ENCODE results near the gene TMED6. TPM values are rescaled to one million over a fixed set of nuclear protein-coding genes. Genes with fewer than 3 reads are reported as not detected.
"Not testable (repeated sequence)": the region's sequence is repeated elsewhere in the genome, so short reads cannot be mapped to it uniquely, and the experiment has no call there.

Gene TMED6
- total and polyA plus RNA-seq, 4 donors, result 0.84 to 1.1 TPM; not detected in 2

DNA sequence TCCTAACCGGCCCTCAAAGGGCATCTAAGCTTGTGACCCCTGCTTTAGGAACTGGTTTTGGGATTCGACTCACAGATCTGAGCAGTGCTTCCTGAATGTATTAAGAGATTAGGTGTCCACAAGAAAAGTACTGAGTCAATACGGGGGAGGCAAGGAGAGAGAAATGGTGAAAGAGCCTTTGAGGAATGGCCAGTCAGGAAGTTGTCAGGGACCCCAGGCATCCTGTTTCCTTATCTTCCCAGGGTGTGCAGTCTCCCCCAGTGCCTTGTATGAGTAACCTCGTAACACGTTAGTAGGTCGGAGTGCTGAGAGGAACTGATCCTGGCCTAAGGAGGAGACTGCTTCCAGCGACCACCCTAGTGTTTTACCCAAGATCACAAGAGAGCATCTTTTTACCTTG is 16.4 kb upstream of the TMED6 start:
- DNase-seq (no peak), ATAC-seq (ENCODE audit: low FRiP score) (no peak)
- intact Hi-C loops (cut with DNase I), result no loop called here
- no peaks in the 10 kb centered on the region for H3K9me3 ChIP-seq (ENCODE audit: control insufficient read depth, low read length)
- H3K4me3 ChIP-seq (ENCODE audit: low read length in 2 of 2), result no peak overlapping the region
- 78 to 84% methylated on average over 7 of the region's 7 CpGs for WGBS, 2 donors
- H3K27me3 ChIP-seq (ENCODE audit: control insufficient read depth in 1 of 2, insufficient read depth in 2 of 2, low read length in 1 of 2), result no peaks in the 10 kb centered on the region
- no peaks in the 10 kb centered on the region for H3K4me1 ChIP-seq (ENCODE audit: control insufficient read depth in 1 of 2, insufficient read depth in 2 of 2, low read length in 2 of 2)
- no peak overlapping the region for H3K27ac ChIP-seq (ENCODE audit: low read depth in 1 of 2, low read length in 2 of 2)
- peaks cover 10 to 13% of the 10 kb centered on the region in 2 donors for H3K36me3 ChIP-seq (ENCODE audit: control insufficient read depth in 1 of 2, insufficient read depth in 2 of 2, low read length in 1 of 2)

DNA sequence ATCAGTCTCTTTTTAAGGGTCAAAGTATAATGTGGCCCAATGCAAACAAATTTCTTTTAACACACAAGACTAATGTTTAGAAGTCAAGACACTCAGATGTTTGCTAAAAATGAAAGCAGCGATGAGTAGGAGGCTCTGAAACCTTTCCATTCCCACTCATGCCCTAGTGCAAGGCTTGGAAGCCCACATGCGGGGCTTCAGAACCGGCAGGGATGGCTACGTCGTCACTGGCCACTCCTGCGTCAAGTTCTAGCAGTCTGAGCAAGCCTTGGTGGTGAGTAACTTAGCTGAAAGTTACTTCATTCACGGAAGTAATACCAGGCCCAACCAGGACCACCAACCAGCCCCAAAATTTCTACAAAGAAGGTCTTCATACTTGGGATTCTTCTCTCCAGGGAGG is 14.8 kb upstream of the TMED6 start:
- intact Hi-C loops (cut with DNase I), result no loop called here
- H3K4me1 ChIP-seq (ENCODE audit: control insufficient read depth in 1 of 2, insufficient read depth in 2 of 2, low read length in 2 of 2), result no peaks in the 10 kb centered on the region
- no peaks in the 10 kb centered on the region for H3K27me3 ChIP-seq (ENCODE audit: control insufficient read depth in 1 of 2, insufficient read depth in 2 of 2, low read length in 1 of 2)
- no peak overlapping the region for H3K27ac ChIP-seq (ENCODE audit: low read depth in 1 of 2, low read length in 2 of 2)
- DNase-seq (no peak), ATAC-seq (ENCODE audit: low FRiP score) (no peak)
- 88 to 89% methylated on average over 7 of the region's 7 CpGs for WGBS, 2 donors
- H3K4me3 ChIP-seq (ENCODE audit: low read length in 2 of 2), result no peak overlapping the region
- no peaks in the 10 kb centered on the region for H3K9me3 ChIP-seq (ENCODE audit: control insufficient read depth, low read length)
- peaks cover 10 to 11% of the 10 kb centered on the region in 2 donors for H3K36me3 ChIP-seq (ENCODE audit: control insufficient read depth in 1 of 2, insufficient read depth in 2 of 2, low read length in 1 of 2)

DNA sequence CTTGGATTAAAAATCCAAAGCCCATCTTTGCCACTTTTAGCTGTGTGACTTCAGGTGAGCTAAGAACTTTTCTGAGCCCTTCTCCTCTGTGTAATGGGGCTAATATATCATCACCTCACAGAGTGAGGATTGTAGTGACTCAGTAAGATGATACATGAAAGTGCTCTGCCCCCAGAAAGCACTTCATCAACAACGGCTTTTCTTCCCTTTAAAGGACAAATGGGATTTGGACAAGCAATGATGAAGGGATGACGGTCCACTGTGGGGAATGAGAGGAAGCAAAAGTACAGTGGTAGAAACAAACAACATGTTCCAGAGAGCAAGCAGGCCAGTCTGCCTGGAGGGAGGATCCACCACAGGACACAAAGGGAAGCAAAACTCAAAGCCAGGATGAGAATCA is 14.3 kb upstream of the TMED6 start:
- H3K4me3 ChIP-seq (ENCODE audit: low read length in 2 of 2), result no peak overlapping the region
- no peak for DNase-seq
- no peaks in the 10 kb centered on the region for H3K4me1 ChIP-seq (ENCODE audit: control insufficient read depth in 1 of 2, insufficient read depth in 2 of 2, low read length in 2 of 2)
- 74 to 84% methylated on average over 2 of the region's 2 CpGs for WGBS, 2 donors
- intact Hi-C loops (cut with DNase I), result no loop called here
- ATAC-seq (ENCODE audit: low FRiP score), result no peak
- peaks cover 10 to 11% of the 10 kb centered on the region in 2 donors for H3K36me3 ChIP-seq (ENCODE audit: control insufficient read depth in 1 of 2, insufficient read depth in 2 of 2, low read length in 1 of 2)
- no peaks in the 10 kb centered on the region for H3K27me3 ChIP-seq (ENCODE audit: control insufficient read depth in 1 of 2, insufficient read depth in 2 of 2, low read length in 1 of 2)
- H3K9me3 ChIP-seq (ENCODE audit: control insufficient read depth, low read length), result no peaks in the 10 kb centered on the region
- H3K27ac ChIP-seq (ENCODE audit: low read depth in 1 of 2, low read length in 2 of 2), result no peak overlapping the region

DNA sequence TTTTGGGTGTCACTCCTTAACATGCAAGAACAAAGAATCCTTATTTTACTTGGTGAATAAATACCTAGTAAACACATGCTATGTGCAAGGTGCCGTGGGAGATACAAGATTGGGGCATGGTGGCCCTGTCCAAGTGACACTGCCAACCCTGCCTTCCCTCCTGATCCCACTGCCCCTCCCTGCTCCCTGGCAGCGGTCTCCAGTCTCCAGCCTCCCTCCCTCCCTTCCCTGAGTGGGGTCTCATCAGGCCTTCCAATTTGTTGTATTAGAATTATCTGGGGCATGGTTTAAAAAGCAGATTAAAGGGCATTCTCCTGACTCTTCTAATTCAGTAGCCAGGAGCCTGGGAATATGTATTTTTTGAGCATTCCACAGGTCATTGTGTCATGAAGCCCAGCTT is 12.5 kb upstream of the TMED6 start:
- no peak overlapping the region for H3K4me3 ChIP-seq (ENCODE audit: low read length in 2 of 2)
- WGBS, 2 donors, result 86 to 89% methylated on average over 2 of the region's 2 CpGs
- H3K9me3 ChIP-seq (ENCODE audit: control insufficient read depth, low read length), result no peaks in the 10 kb centered on the region
- no peaks in the 10 kb centered on the region for H3K4me1 ChIP-seq (ENCODE audit: control insufficient read depth in 1 of 2, insufficient read depth in 2 of 2, low read length in 2 of 2)
- ATAC-seq (ENCODE audit: low FRiP score) (no peak), DNase-seq (no peak)
- H3K27me3 ChIP-seq (ENCODE audit: control insufficient read depth in 1 of 2, insufficient read depth in 2 of 2, low read length in 1 of 2), result no peaks in the 10 kb centered on the region
- H3K27ac ChIP-seq (ENCODE audit: low read depth in 1 of 2, low read length in 2 of 2), result no peak overlapping the region
- peaks cover 8 to 11% of the 10 kb centered on the region in 2 donors for H3K36me3 ChIP-seq (ENCODE audit: control insufficient read depth in 1 of 2, insufficient read depth in 2 of 2, low read length in 1 of 2)
- intact Hi-C loops (cut with DNase I), result no loop called here

DNA sequence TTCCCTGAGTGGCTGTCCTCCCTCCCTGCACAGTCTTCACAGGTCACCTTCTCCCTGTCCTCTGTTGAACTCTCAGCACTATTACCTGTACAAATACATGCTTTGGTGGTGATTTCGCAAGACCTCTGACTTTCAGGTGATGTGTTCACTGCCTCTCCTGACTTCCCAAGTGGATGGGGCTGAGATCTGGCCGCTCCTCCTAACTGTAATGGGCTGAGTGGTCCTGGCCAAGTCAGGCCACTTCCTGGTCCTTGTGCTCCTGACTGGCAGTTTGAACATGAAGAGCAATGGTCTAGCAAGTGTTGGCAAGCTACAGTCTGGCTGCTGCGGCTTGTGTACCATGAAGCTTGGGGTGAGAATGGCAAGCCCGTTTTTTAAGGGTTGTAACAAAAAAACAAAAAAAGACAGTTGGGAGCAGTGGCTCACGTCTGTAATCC is 11.7 kb upstream of the TMED6 start:
- intact Hi-C loops (cut with DNase I), result no loop called here
- no peaks in the 10 kb centered on the region for H3K27me3 ChIP-seq (ENCODE audit: control insufficient read depth in 1 of 2, insufficient read depth in 2 of 2, low read length in 1 of 2)
- DNase-seq (no peak), ATAC-seq (ENCODE audit: low FRiP score) (no peak)
- H3K9me3 ChIP-seq (ENCODE audit: control insufficient read depth, low read length), result no peaks in the 10 kb centered on the region
- no peak overlapping the region for H3K4me3 ChIP-seq (ENCODE audit: low read length in 2 of 2)
- H3K27ac ChIP-seq (ENCODE audit: low read depth in 1 of 2, low read length in 2 of 2), result no peak overlapping the region
- WGBS, 2 donors, result 82 to 83% methylated on average over 5 of the region's 5 CpGs
- H3K4me1 ChIP-seq (ENCODE audit: control insufficient read depth in 1 of 2, insufficient read depth in 2 of 2, low read length in 2 of 2), result no peaks in the 10 kb centered on the region
- peaks cover 7 to 11% of the 10 kb centered on the region in 2 donors for H3K36me3 ChIP-seq (ENCODE audit: control insufficient read depth in 1 of 2, insufficient read depth in 2 of 2, low read length in 1 of 2)

DNA sequence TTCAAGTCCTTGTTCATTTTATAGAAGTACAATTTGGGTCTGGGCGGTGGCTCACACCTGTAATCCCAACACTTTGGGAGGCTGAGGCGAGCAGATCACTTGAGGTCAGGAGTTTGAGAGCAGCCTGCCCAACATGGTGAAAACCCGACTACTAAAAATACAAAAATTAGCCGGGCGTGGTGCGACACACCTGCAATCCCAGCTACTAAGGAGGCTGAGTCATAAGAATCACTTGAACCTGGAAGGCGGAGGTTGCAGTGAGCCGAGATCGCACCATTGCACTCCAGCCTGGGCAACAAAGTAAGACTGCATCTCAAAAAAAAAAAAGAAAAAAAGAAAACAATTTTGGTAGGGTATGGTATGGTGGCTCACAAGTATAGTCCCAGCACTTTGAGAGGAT is 8.5 kb upstream of the TMED6 start:
- intact Hi-C loops (cut with DNase I); ATAC-seq (ENCODE audit: low FRiP score); H3K4me1 ChIP-seq (ENCODE audit: control insufficient read depth in 1 of 2, insufficient read depth in 2 of 2, low read length in 2 of 2); H3K27ac ChIP-seq (ENCODE audit: low read depth in 1 of 2, low read length in 2 of 2); H3K27me3 ChIP-seq (ENCODE audit: control insufficient read depth in 1 of 2, insufficient read depth in 2 of 2, low read length in 1 of 2); H3K9me3 ChIP-seq (ENCODE audit: control insufficient read depth, low read length); DNase-seq; H3K4me3 ChIP-seq (ENCODE audit: low read length in 2 of 2); H3K36me3 ChIP-seq (ENCODE audit: control insufficient read depth in 1 of 2, insufficient read depth in 2 of 2, low read length in 1 of 2): not testable (repeated sequence)
- 97 to 98% methylated on average over 9 of the region's 9 CpGs for WGBS, 2 donors

DNA sequence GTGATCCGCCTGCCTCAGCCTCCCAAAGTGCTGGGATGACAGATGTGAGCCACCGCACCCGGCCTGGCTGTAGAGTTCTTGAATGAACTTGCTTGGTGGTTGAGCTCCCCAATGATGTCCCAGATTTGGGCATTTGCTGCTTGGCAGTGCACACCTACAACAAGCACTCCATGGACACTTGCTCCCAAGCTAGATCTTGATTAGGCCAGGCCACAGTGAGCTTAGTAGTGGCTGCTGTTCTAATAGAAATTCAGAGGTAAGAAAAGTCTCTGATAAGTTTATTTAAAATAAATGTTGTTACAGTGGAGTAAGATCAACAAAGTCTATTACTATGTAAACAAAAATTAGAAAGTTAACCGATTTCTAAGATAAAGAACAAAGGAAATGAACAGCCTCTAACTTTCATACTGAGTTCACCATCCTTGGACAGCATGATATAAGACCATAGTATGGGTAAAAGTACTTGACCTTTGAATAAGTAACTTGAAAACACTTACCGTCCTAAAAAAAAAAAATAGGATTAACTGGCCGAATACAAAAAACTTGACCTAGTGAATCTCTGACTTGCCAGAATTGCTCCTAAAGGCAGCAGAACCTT is 951 bp downstream of the TMED6 start:
- DNase-seq, result no peak
- WGBS, 2 donors, result 70 to 71% methylated on average over 6 of the region's 6 CpGs
- H3K4me3 ChIP-seq (ENCODE audit: low read length in 2 of 2), result no peak overlapping the region
- H3K9me3 ChIP-seq (ENCODE audit: control insufficient read depth, low read length), result no peaks in the 10 kb centered on the region
- intact Hi-C loops (cut with DNase I), result no loop called here
- peaks cover 0 to 3% of the 10 kb centered on the region in 2 donors for H3K36me3 ChIP-seq (ENCODE audit: control insufficient read depth in 1 of 2, insufficient read depth in 2 of 2, low read length in 1 of 2)
- no peaks in the 10 kb centered on the region for H3K27me3 ChIP-seq (ENCODE audit: control insufficient read depth in 1 of 2, insufficient read depth in 2 of 2, low read length in 1 of 2)
- ATAC-seq (ENCODE audit: low FRiP score), result no peak
- H3K27ac ChIP-seq (ENCODE audit: low read depth in 1 of 2, low read length in 2 of 2), result no peak overlapping the region
- no peaks in the 10 kb centered on the region for H3K4me1 ChIP-seq (ENCODE audit: control insufficient read depth in 1 of 2, insufficient read depth in 2 of 2, low read length in 2 of 2)

DNA sequence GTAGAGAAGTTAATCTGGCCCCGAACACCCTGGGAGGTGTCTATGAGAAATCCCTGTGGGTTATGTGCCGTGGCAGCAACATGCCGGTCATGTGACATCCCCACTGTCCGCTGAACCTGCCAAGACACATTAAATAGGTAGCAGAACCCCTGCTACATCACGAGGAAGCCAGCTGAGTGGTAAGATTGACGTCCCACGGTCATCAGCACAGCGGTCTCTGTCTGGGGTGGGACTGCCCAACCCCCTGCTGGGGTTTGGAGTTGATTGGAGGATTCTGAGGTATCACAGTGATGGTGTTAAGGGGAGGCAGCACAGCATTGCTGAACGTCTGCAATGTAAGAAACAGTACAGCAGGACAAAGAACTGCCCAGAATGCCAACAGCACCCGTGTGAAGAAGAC is 2.0 kb downstream of the TMED6 start:
- Histone ChIP-seq H3K27me3 (ENCODE audit: control insufficient read depth in 1 of 2, insufficient read depth in 2 of 2, low read length in 1 of 2) (no peaks in the 10 kb centered on the region), H3K4me1 (ENCODE audit: control insufficient read depth in 1 of 2, insufficient read depth in 2 of 2, low read length in 2 of 2) (no peaks in the 10 kb centered on the region), H3K4me3 (ENCODE audit: low read length in 2 of 2) (no peak overlapping the region), H3K27ac (ENCODE audit: low read depth in 1 of 2, low read length in 2 of 2) (no peak overlapping the region), H3K9me3 (ENCODE audit: control insufficient read depth, low read length) (no peaks in the 10 kb centered on the region), H3K36me3 (ENCODE audit: control insufficient read depth in 1 of 2, insufficient read depth in 2 of 2, low read length in 1 of 2) (peaks cover 0 to 3% of the 10 kb centered on the region in 2 donors)
- intact Hi-C loops (cut with DNase I), result no loop called here
- WGBS, 2 donors, result 84 to 87% methylated on average over 10 of the region's 10 CpGs
- no peak for DNase-seq
- ATAC-seq (ENCODE audit: low FRiP score), result no peak

DNA sequence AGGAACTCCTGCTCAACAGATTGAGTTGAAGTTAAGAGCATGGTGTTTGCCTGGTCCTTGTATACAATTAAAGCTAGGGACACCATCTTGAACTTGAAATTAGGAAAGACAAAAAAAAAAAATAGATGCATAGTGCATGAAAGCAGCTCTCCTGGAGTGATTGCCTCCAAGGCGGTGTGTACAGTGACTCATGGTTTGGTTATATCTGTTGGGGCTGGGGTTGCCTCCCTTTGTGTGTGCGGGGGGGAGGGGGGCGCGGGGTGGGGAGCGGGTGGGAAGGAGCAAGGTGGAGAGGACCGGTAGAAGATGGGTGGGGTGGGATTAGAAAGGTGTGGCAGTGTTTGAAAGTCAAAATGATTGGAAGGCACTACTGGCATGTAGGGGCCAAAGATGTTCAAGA is 3.4 kb downstream of the TMED6 start:
- no peaks in the 10 kb centered on the region for H3K4me1 ChIP-seq (ENCODE audit: control insufficient read depth in 1 of 2, insufficient read depth in 2 of 2, low read length in 2 of 2)
- ATAC-seq (ENCODE audit: low FRiP score), result no peak
- H3K4me3 ChIP-seq (ENCODE audit: low read length in 2 of 2), result no peak overlapping the region
- no peak overlapping the region for H3K27ac ChIP-seq (ENCODE audit: low read depth in 1 of 2, low read length in 2 of 2)
- intact Hi-C loops (cut with DNase I), result no loop called here
- no peak for DNase-seq
- WGBS, 2 donors, result 94 to 95% methylated on average over 6 of the region's 6 CpGs
- peaks cover 2 to 5% of the 10 kb centered on the region in 2 donors for H3K36me3 ChIP-seq (ENCODE audit: control insufficient read depth in 1 of 2, insufficient read depth in 2 of 2, low read length in 1 of 2)
- no peaks in the 10 kb centered on the region for H3K27me3 ChIP-seq (ENCODE audit: control insufficient read depth in 1 of 2, insufficient read depth in 2 of 2, low read length in 1 of 2)
- no peaks in the 10 kb centered on the region for H3K9me3 ChIP-seq (ENCODE audit: control insufficient read depth, low read length)

All from aorta (tissue), 5 donors.